Measurements from ENCODE around the gene SEMA7A. TPM values are rescaled to one million over a fixed set of nuclear protein-coding genes. Genes with fewer than 3 reads are reported as not detected.
"Not testable (repeated sequence)": the region's sequence is repeated elsewhere in the genome, so short reads cannot be mapped to it uniquely, and the experiment has no call there.

The SEMA7A gene
- polyA plus RNA-seq, 4 donors: 6.6 to 7.9 (median 7.4) TPM

GRCh38 chr15:74376825-74377581, 56.8 kb downstream of the SEMA7A start:
- DNase-seq (ENCODE audit: low read depth in 4 of 4, low spot score in 3 of 4): no peak

DNA sequence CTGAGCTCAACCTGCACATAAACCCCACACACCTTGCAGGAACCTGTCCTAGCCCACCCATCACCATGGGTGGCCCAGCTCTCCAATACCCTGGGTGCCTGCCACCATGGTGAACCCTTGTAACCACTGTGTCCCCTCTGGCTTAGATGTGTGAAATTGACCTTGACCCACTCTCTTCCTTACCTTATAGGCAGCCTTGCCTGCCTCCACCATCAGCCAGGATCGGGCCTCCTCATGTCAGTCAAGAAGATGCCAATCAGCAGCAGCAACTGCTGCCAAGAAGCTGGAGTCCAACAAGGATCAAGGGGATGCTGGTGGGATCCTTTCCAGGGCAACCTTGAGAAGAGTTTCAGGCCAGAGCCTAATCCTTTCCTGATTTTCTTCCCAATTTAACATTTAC, 57.5 kb downstream of the SEMA7A start:
- DNase-seq (ENCODE audit: low read depth in 4 of 4, low spot score in 3 of 4): no peak

DNA sequence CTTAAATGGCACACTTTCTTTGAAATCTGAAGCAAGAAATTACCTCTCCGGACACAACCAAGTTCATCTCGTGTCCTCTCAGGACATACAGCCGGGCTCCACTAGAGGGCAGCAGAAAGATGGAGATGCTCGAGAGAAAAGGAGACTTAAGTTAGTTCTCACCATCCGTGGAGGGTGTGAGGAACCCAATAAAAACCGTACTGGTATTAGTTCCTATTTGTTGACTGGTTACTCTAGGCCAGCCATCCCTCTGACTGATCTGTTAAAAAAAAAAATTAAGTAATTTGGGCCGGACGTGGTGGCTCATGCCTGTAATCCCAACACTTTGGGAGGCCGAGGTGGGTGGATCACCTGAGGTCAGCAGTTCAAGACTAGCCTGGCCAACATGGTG, 58.5 kb downstream of the SEMA7A start:
- DNase-seq (ENCODE audit: low read depth in 4 of 4, low spot score in 3 of 4): peak in 2 of 4 donors; percentile 59 to 72

- no peak for DNase-seq (ENCODE audit: low read depth in 4 of 4, low spot score in 3 of 4)
Measured at GRCh38 chr15:74374648-74375302, 59.0 kb downstream of the SEMA7A start.

- peak in 3 of 4 donors; percentile 77 to 82 (median 81) for DNase-seq (ENCODE audit: low read depth in 4 of 4, low spot score in 3 of 4)
Measured at GRCh38 chr15:74373731-74374647, 59.8 kb downstream of the SEMA7A start.

DNA sequence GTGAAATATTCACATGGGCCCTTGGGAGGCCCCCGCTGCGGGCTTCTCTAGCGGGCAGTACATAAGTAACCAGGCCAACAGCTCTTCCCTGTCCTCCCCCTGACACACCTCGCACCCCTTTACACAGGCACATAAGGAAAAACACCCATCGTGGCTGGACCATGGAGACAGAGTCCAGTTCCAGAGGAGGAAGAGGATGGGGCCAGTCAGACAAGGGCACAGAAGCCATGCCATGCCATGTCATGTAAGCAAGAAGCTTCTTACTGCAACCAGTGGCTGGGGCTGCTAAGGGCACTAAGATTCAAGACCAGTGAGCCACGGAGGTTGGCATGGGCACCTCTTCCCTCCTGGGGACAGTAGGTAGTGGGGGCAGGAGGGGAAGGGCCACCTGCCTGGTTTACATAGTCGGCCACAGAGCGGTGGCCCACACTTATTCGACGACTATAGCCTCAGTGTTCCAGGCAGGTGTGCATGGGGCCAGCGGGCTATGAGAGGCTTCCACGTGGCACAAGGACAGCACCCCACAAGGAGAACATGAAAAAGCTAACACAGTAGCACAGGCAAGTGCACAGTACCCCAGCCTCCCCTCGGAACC, 60.6 kb downstream of the SEMA7A start:
- no peak for DNase-seq (ENCODE audit: low read depth in 4 of 4, low spot score in 3 of 4)

DNA sequence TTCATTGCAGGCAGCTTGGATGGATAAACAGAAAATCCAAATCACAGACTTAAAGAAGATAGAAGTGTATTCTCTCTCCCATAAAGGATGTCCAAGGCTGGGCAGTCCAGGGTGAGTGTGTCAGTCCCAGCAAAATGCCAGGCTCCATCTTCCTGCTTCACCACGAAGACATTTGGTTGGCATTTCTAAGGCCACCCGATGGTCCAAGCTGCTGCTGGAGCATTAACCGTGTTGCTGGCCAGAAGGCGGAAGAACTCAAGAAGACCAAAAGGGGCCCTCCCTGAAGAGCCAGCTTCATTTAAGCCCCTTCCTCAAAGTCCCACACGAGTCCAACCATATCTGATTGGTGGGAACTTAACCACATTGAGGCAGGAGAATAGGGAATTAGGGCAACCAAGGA, 63.3 kb downstream of the SEMA7A start:
- no peak for DNase-seq (ENCODE audit: low read depth in 4 of 4, low spot score in 3 of 4)

DNA sequence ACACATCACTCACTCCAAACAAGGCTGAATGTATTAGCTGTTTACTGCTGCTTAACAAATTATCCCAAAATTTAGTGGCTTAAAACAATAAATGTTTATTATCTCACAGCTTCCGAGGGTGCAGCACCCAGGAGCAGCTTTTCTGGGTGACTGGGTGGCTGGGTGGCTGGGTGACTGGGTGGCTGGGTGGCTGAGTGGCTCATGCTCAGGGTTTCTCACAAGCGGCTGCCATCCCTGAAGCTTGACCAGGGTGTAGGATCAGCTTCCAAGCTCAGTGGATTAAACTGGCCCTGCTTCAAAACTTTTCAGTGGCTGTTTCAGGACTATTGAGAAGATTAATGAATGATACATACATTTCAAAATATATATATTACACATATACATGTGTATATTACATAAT, 64.0 kb downstream of the SEMA7A start:
- DNase-seq (ENCODE audit: low read depth in 4 of 4, low spot score in 3 of 4): no peak

DNA sequence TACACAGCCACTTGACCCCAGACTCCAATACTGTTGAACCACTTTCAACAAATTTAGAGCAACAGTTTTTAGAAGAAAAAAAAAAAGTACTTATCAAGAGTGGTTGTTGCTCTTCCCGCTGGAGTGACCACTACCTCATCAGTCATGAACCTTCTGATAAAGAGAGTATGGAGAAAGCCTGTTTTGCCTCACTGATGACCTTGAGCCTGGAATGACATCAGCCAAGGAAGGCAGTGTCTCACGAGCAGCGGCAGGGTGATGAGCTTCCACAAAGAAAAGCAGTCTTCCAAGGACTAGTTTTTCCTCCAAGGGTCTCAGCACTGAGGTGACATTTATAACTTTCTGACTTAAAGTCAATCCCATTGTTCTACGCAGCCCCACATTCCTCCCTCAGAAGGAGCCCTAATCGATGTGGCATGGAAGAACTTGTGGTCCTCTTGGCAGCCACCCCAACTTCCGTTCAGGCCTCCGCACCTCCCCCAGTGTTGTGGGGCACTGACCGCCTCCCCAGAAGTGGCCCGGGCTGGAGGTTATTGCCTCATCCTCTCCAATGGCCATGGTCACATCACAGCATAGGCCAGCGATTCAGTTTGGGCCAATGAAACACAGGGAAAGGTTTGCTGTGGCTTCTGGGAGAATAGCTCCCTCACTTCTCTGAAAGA, 64.5 kb downstream of the SEMA7A start:
- DNase-seq (ENCODE audit: low read depth in 4 of 4, low spot score in 3 of 4): no peak

GRCh38 chr15:74368121-74368520, 65.6 kb downstream of the SEMA7A start:
- no peak for DNase-seq (ENCODE audit: low read depth in 4 of 4, low spot score in 3 of 4)

DNA sequence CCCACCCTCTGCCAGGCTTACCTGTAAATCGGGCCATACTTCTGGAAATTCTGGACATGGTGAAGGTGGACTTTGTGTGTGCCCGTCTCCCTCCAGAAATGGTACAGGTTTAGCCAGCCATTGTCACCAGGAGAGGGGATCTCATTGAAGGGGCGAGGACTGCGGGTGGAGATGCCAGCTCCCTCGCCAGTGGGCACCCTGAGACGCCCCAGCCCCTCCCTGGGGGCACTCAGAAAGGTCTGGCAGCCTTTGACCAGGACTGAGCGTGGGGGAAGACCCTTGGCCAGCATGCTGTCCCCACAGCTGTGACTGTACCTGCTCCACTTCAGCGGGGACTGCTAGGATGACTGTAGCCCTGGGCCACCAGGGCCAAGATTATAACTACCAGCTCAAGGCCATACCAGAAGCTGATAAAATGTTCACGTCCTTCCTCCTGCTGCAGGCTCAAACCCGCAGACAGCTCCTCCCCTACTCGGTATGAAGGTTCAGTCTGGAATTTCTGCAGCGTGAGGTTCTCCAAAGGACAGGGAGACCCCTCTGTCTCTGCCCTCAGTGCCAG, 66.4 kb downstream of the SEMA7A start, which contains the start of gene CYP11A1:
Gene CYP11A1, minus strand, starts transcription at position 351 of the 559 bp plus-strand sequence. Its CDS starts 61 bp downstream, at position 290.
- DNase-seq (ENCODE audit: low read depth in 4 of 4, low spot score in 3 of 4): no peak

GRCh38 chr15:74365598-74366445, 67.9 kb downstream of the SEMA7A start:
- DNase-seq (ENCODE audit: low read depth in 4 of 4, low spot score in 3 of 4): no peak

- no peak for DNase-seq (ENCODE audit: low read depth in 4 of 4, low spot score in 3 of 4)
Measured at GRCh38 chr15:74364936-74365597, 68.7 kb downstream of the SEMA7A start.

GRCh38 chr15:74362482-74362881, 71.3 kb downstream of the SEMA7A start:
- DNase-seq (ENCODE audit: low read depth in 4 of 4, low spot score in 3 of 4): no peak

DNA sequence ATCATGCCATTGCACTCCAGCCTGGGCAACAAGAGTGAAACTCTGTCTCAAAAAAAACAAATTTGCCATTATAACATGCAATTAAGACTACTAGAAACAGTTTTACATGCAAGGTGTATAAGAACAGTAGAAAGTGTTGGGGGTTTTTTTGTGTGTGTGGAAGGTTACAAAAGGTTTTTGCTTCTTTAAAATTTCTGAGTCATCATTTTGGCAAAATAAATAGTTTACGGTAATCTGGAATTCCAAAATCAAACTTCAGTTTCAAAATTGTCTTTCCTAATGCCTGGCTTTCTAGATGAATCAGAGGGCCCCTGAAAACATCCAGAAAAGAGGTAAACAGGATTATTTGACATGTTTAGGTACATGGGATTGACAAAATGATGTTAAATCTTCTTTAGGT, 72.9 kb downstream of the SEMA7A start:
- DNase-seq (ENCODE audit: low read depth in 4 of 4, low spot score in 3 of 4): not testable (repeated sequence)

GRCh38 chr15:74359376-74359775, 74.4 kb downstream of the SEMA7A start:
- not testable (repeated sequence) for DNase-seq (ENCODE audit: low read depth in 4 of 4, low spot score in 3 of 4)

All from right renal pelvis (tissue), 4 donors.